ENCODE measurements around the gene ATG4B.

DNA sequence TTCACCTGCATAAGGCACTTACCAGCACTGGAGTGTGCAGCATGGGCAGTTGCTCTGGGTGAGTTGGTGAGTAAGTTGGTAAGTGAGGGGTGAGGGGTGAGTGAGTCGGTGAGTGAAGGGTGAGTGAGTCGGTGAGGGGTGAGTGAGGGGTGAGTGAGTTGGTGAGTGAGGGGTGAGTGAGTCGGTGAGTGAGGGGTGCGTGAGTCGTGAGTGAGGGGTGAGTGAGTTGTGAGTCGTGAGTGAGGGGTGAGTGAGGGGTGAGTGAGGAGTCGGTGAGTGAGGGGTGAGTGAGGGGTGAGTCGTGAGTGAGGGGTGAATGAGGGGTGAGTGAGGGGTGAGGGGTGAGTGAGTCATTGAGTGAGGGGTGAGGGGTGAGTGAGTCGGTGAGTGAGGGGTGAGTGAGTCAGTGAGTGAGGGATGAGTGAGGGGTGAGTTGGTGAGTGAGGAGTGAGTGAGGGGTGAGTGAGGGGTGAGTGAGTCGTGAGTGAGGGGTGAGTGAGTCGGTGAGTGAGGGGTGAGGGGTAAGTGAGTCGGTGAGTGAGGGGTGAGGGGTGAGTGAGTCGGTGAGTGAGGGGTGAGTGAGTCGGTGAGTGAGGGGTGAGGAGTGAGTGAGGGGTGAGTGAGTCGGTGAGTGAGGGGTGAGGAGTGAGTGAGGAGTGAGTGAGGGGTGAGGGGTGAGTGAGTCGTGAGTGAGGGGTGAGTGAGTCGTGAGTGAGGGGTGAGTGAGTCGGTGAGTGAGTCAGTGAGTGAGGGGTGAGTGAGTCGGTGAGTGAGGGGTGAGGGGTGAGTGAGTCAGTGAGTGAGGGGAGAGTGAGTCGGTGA, 17.7 kb upstream of the ATG4B start:
- no peak for TF ChIP-seq EZH2 (IDR thresholded peaks at IDR 0.05; ENCODE audit: insufficient read depth, poor library complexity, severe bottlenecking)
- TF ChIP-seq EZH2phosphoT487 (IDR thresholded peaks at IDR 0.05; ENCODE audit: insufficient read depth, low read depth), result no peak
